HepG2 (cell line): Measurements from ENCODE around the gene STPG4. TPM values are rescaled to one million over a fixed set of nuclear protein-coding genes. Genes with fewer than 3 reads are reported as not detected.

ENCODE experiments used
- ARHGAP35 ChIP-seq: sonication (generic); formaldehyde crosslinking; IDR thresholded peaks from 2 replicates; pipeline ENCODE4 v1.9.0; 2022; ENCODE audit warnings: mild to moderate bottlenecking, inconsistent platforms, moderate library complexity, missing genetic modification reagents, borderline replicate concordance
- CCDC6 ChIP-seq: sonication (generic); formaldehyde crosslinking; IDR thresholded peaks from 2 replicates; pipeline ENCODE4 v1.8.1; 2022; ENCODE audit warnings: mild to moderate bottlenecking, missing genetic modification reagents, moderate library complexity
- HDAC2 ChIP-seq: sonication (generic); formaldehyde crosslinking; IDR thresholded peaks from 2 replicates; pipeline ENCODE4 v1.4.0; 2020; ENCODE audit warnings: missing genetic modification reagents
- HOXA9 ChIP-seq: sonication (generic); formaldehyde crosslinking; IDR thresholded peaks from 2 replicates; pipeline ENCODE4 v1.8.1; 2022; ENCODE audit warnings: missing genetic modification reagents, mild to moderate bottlenecking, moderate library complexity, borderline replicate concordance
- KAT7 ChIP-seq: IDR thresholded peaks from 2 replicates; pipeline ENCODE4 v1.6.1; 2018; ENCODE audit warnings: borderline replicate concordance, missing compliant biosample characterization
- KDM4B ChIP-seq: sonication (generic); formaldehyde crosslinking; IDR thresholded peaks from 2 replicates; pipeline ENCODE4 v1.4.0; 2020; ENCODE audit warnings: missing genetic modification reagents
- RFX5 ChIP-seq: IDR thresholded peaks from 2 replicates; pipeline ENCODE4 v1.6.1; 2011; ENCODE audit warnings: low read depth, low read length, improper control_type of control experiment
- RFXANK ChIP-seq: IDR thresholded peaks from 2 replicates; pipeline ENCODE4 v1.6.1; 2016
- SNRNP70 ChIP-seq: fragments of 200-400 bp; formaldehyde crosslinking; IDR thresholded peaks from 2 replicates; pipeline ENCODE4 v1.6.1; 2017; ENCODE audit warnings: mild to moderate bottlenecking, low read depth, low read length, moderate library complexity
- ZNF180 ChIP-seq: sonication (generic); formaldehyde crosslinking; IDR thresholded peaks from 2 replicates; pipeline ENCODE4 v1.4.0; 2020; ENCODE audit warnings: low read depth, missing genetic modification reagents, borderline replicate concordance
- ZNF292 ChIP-seq: sonication (generic); formaldehyde crosslinking; IDR thresholded peaks from 2 replicates; pipeline ENCODE4 v1.8.1; 2022; ENCODE audit warnings: mild to moderate bottlenecking, low read depth, missing genetic modification reagents, borderline replicate concordance
- ZNF616 ChIP-seq: sonication (generic); formaldehyde crosslinking; IDR thresholded peaks from 2 replicates; pipeline ENCODE4 v1.5.0; 2020; ENCODE audit warnings: low read depth, mild to moderate bottlenecking, missing genetic modification reagents
- ZNF652 ChIP-seq: IDR thresholded peaks from 2 replicates; pipeline ENCODE4 v1.6.1; 2016; ENCODE audit warnings: low read depth, borderline replicate concordance
- ZNF678 ChIP-seq: sonication (generic); formaldehyde crosslinking; IDR thresholded peaks from 2 replicates; pipeline ENCODE4 v1.4.0; 2020; ENCODE audit warnings: mild to moderate bottlenecking, missing genetic modification reagents
- ZNF7 ChIP-seq: IDR thresholded peaks from 2 replicates; pipeline ENCODE4 v1.6.1; 2016; ENCODE audit warnings: missing biosample characterization, missing genetic modification reagents
- ZNF773 ChIP-seq: sonication (generic); formaldehyde crosslinking; IDR thresholded peaks from 2 replicates; pipeline ENCODE4 v1.4.0; 2020; ENCODE audit warnings: missing genetic modification reagents, borderline replicate concordance
- ZNF816 ChIP-seq: sonication (generic); formaldehyde crosslinking; IDR thresholded peaks from 2 replicates; pipeline ENCODE4 v1.8.0; 2022; ENCODE audit warnings: missing genetic modification reagents, mild to moderate bottlenecking, borderline replicate concordance
- polyA plus RNA-seq, 8 experiments: library from polyadenylated mRNA; depleted of rRNA in 3 of 8; stranded (reverse) in 7 of 8; unstranded in 1 of 8; fragments of >200 nt; fragmentation: Illumina TruSeq in 4 of 8; extraction: Trizol in 4 of 8; gene quantifications; 2 replicates each; pipeline versions ENCODE4 v1.2.1 to v1.2.3, GENCODE V29; 2011 to 2016; ENCODE audit warnings: low read depth in 4 of 8, missing spikeins in 1 of 8, mixed read lengths in 1 of 8; ENCODE audit not compliant: insufficient read depth in 1 of 8
- total RNA-seq, 5 experiments: library from RNA; depleted of rRNA; stranded (reverse); fragments of >200 nt; fragmentation: Illumina TruSeq; extraction: Trizol; gene quantifications; 2 replicates each; pipeline ENCODE4 v1.2.3, GENCODE V29; 2016; ENCODE audit warnings: low read depth in 1 of 5
- TF ChIP-seq, protein P1 (sequence below): sonication (generic); formaldehyde crosslinking; IDR thresholded peaks from 2 replicates; pipeline ENCODE4; 2020; ENCODE audit warnings: missing genetic modification reagents, mild to moderate bottlenecking, borderline replicate concordance
- TF ChIP-seq, protein P2 (sequence below): sonication (generic); formaldehyde crosslinking; IDR thresholded peaks from 2 replicates; pipeline ENCODE4 v1.5.0; 2020; ENCODE audit warnings: missing genetic modification reagents, mild to moderate bottlenecking, borderline replicate concordance
- TF ChIP-seq, protein P3 (sequence below): sonication (generic); formaldehyde crosslinking; IDR thresholded peaks from 2 replicates; pipeline ENCODE4 v1.4.0; 2020; ENCODE audit warnings: low read depth, mild to moderate bottlenecking, missing genetic modification reagents
- TF ChIP-seq, protein P4 (sequence below): sonication (generic); formaldehyde crosslinking; IDR thresholded peaks from 2 replicates; pipeline ENCODE4 v1.8.0; 2022; ENCODE audit warnings: missing genetic modification reagents, mild to moderate bottlenecking, borderline replicate concordance
- TF ChIP-seq, protein P5 (sequence below): sonication (generic); formaldehyde crosslinking; IDR thresholded peaks from 2 replicates; pipeline ENCODE4 v1.4.0; 2020; ENCODE audit warnings: missing genetic modification reagents

STPG4 gene
- total and polyA plus RNA-seq, 2 of the 13 experiments (the other 11 are each of a cell fraction or from before 2014, with no cell fraction given), result 0.11 to 0.15 TPM

DNA sequence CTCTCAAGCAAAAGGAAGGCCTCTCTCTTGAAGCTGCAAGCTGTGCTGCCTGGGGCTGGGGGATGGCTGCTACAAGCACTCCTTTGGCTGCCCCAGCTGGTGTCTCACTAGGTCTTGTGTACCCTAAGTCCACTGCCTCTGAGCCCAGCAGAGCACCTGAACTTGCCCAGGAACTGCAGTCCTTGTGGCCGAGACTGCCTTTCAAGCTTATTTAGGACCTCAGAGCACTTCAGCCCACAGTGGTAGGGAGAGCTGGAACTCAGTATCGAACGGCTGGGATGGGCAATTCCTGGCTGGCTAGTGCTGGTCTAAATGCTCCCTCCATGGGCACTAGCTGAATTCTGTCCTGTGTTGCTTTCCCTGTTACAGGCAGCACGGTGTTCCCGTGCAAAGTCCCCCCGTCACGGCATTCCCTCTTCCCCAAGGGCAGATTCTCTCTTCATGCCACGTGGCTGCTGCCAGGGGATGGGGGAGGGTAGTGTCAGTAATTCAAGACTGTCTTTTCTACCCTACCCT lies 25.9 kb downstream of the STPG4 start (continued):
- TF ChIP-seq ZNF652 (CRISPR knock-in tag) (no peak), KAT7 (CRISPR knock-in tag) (no peak), HOXA9 (no peak), ZNF816 (CRISPR knock-in tag) (no peak), ZNF678 (CRISPR knock-in tag) (no peak), RFXANK (CRISPR knock-in tag) (no peak), SNRNP70 (no peak), ZNF616 (CRISPR knock-in tag) (no peak), KDM4B (CRISPR knock-in tag) (no peak), RFX5 (peak; percentile 84), ARHGAP35 (CRISPR knock-in tag) (0 out of 2 replicates have a peak, but pooled peaks have one; percentile 65), ZNF7 (no peak), HDAC2 (CRISPR knock-in tag) (peak; percentile 58), CCDC6 (CRISPR knock-in tag) (no peak), ZNF292 (CRISPR knock-in tag) (peak; percentile 78; the same call in 1 of the 2 replicates), ZNF180 (CRISPR knock-in tag) (no peak), ZNF773 (CRISPR knock-in tag) (no peak)
- TF ChIP-seq, protein P1, sequence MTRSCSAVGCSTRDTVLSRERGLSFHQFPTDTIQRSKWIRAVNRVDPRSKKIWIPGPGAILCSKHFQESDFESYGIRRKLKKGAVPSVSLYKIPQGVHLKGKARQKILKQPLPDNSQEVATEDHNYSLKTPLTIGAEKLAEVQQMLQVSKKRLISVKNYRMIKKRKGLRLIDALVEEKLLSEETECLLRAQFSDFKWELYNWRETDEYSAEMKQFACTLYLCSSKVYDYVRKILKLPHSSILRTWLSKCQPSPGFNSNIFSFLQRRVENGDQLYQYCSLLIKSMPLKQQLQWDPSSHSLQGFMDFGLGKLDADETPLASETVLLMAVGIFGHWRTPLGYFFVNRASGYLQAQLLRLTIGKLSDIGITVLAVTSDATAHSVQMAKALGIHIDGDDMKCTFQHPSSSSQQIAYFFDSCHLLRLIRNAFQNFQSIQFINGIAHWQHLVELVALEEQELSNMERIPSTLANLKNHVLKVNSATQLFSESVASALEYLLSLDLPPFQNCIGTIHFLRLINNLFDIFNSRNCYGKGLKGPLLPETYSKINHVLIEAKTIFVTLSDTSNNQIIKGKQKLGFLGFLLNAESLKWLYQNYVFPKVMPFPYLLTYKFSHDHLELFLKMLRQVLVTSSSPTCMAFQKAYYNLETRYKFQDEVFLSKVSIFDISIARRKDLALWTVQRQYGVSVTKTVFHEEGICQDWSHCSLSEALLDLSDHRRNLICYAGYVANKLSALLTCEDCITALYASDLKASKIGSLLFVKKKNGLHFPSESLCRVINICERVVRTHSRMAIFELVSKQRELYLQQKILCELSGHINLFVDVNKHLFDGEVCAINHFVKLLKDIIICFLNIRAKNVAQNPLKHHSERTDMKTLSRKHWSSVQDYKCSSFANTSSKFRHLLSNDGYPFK (CRISPR knock-in tag), result peak; percentile 66; the same call in 1 of the 2 replicates
- TF ChIP-seq, protein P2, sequence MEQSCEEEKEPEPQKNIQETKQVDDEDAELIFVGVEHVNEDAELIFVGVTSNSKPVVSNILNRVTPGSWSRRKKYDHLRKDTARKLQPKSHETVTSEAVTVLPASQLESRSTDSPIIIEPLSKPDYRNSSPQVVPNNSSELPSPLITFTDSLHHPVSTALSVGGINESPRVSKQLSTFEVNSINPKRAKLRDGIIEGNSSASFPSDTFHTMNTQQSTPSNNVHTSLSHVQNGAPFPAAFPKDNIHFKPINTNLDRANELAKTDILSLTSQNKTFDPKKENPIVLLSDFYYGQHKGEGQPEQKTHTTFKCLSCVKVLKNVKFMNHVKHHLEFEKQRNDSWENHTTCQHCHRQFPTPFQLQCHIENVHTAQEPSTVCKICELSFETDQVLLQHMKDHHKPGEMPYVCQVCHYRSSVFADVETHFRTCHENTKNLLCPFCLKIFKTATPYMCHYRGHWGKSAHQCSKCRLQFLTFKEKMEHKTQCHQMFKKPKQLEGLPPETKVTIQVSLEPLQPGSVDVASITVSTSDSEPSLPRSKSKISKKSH (CRISPR knock-in tag), result peak; percentile 30; the same call in 1 of the 2 replicates
- TF ChIP-seq, protein P3, sequence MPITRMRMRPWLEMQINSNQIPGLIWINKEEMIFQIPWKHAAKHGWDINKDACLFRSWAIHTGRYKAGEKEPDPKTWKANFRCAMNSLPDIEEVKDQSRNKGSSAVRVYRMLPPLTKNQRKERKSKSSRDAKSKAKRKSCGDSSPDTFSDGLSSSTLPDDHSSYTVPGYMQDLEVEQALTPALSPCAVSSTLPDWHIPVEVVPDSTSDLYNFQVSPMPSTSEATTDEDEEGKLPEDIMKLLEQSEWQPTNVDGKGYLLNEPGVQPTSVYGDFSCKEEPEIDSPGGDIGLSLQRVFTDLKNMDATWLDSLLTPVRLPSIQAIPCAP (CRISPR knock-in tag), result no peak
- TF ChIP-seq, protein P4, sequence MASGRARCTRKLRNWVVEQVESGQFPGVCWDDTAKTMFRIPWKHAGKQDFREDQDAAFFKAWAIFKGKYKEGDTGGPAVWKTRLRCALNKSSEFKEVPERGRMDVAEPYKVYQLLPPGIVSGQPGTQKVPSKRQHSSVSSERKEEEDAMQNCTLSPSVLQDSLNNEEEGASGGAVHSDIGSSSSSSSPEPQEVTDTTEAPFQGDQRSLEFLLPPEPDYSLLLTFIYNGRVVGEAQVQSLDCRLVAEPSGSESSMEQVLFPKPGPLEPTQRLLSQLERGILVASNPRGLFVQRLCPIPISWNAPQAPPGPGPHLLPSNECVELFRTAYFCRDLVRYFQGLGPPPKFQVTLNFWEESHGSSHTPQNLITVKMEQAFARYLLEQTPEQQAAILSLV (CRISPR knock-in tag), result peak; percentile 58; the same call in 1 of the 2 replicates
- TF ChIP-seq, protein P5, sequence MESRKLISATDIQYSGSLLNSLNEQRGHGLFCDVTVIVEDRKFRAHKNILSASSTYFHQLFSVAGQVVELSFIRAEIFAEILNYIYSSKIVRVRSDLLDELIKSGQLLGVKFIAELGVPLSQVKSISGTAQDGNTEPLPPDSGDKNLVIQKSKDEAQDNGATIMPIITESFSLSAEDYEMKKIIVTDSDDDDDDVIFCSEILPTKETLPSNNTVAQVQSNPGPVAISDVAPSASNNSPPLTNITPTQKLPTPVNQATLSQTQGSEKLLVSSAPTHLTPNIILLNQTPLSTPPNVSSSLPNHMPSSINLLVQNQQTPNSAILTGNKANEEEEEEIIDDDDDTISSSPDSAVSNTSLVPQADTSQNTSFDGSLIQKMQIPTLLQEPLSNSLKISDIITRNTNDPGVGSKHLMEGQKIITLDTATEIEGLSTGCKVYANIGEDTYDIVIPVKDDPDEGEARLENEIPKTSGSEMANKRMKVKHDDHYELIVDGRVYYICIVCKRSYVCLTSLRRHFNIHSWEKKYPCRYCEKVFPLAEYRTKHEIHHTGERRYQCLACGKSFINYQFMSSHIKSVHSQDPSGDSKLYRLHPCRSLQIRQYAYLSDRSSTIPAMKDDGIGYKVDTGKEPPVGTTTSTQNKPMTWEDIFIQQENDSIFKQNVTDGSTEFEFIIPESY (CRISPR knock-in tag), result no peak
